IMR-90 (cell line): ENCODE results near the gene VPS50. TPM values are rescaled to one million over a fixed set of nuclear protein-coding genes. Genes with fewer than 3 reads are reported as not detected.

Source experiments
- ATAC-seq: fragments of 200-7000 bp; cut with Tn5 transposase; 2 replicates; pipeline ENCODE4 v1.9.1; 2020; ENCODE audit warnings: low read depth, mild to moderate bottlenecking, moderate library complexity
- BruUV-seq: library from RNA; stranded (reverse); fragments of 400-500 nt; replicated peaks from 2 replicates; lab custom pipeline; 2021; lab: Mats Ljungman, UMichigan
- CTCF ChIA-PET: fragments of 300-600 bp; formaldehyde crosslinking; extraction: SDS; loops from one replicate; lab custom pipeline; 2021; ENCODE audit warnings: antibody characterized with exemption; lab: Yijun Ruan, JAX
- POLR2A ChIA-PET: fragments of 300-600 bp; sonication (Branson Sonifier 250); formaldehyde crosslinking; loops from one replicate; lab custom pipeline; 2022; ENCODE audit warnings: antibody characterized with exemption; ENCODE audit not compliant: unreplicated experiment; lab: Charles Lee
- DNase-seq: peaks from one replicate; pipeline ENCODE4 v3.0.0; 2013
- H2AFZ ChIP-seq: replicated peaks from 2 replicates; pipeline ENCODE3; 2013; ENCODE audit warnings: low read length, mild to moderate bottlenecking; ENCODE audit not compliant: poor library complexity
- H2AK5ac ChIP-seq: 2 replicates; pipeline ENCODE4 v1.6.1; 2013; ENCODE audit warnings: low read depth, low read length, inconsistent platforms
- H2AK9ac ChIP-seq: replicated peaks from 2 replicates; pipeline ENCODE3; 2013; ENCODE audit warnings: mild to moderate bottlenecking, low read depth, low read length, moderate library complexity; ENCODE audit not compliant: poor library complexity
- H2BK120ac ChIP-seq: 2 replicates; pipeline ENCODE4 v1.6.1; 2013; ENCODE audit warnings: low read depth, low read length, inconsistent platforms
- H2BK15ac ChIP-seq: 3 replicates; pipeline ENCODE4 v1.6.1; 2013; ENCODE audit warnings: low read depth, low read length, inconsistent platforms
- H2BK20ac ChIP-seq: 2 replicates; pipeline ENCODE4 v1.6.1; 2013; ENCODE audit warnings: low read depth, mild to moderate bottlenecking, inconsistent platforms, low read length, moderate library complexity
- H2BK5ac ChIP-seq: 2 replicates; pipeline ENCODE4 v1.6.1; 2013; ENCODE audit warnings: mild to moderate bottlenecking, low read depth, low read length, inconsistent platforms; ENCODE audit not compliant: poor library complexity, severe bottlenecking
- H3K14ac ChIP-seq: replicated peaks from 2 replicates; pipeline ENCODE4 v1.6.1; 2013; ENCODE audit warnings: low read depth, low read length, inconsistent platforms
- H3K18ac ChIP-seq: 2 replicates; pipeline ENCODE4 v1.6.1; 2013; ENCODE audit warnings: low read depth, low read length, control low read depth
- H3K23ac ChIP-seq: 2 replicates; pipeline ENCODE4 v1.6.1; 2013; ENCODE audit warnings: low read depth, low read length, inconsistent platforms
- H3K27ac ChIP-seq: 2 replicates; pipeline ENCODE4 v1.5.1; 2013; ENCODE audit warnings: mild to moderate bottlenecking, control low read depth, low read length; ENCODE audit not compliant: insufficient read depth
- H3K27me3 ChIP-seq: 2 replicates; pipeline ENCODE4 v1.6.1; 2013; ENCODE audit warnings: low read length; ENCODE audit not compliant: control insufficient read depth, insufficient read depth
- H3K36me3 ChIP-seq: 2 replicates; pipeline ENCODE4 v1.6.1; 2013; ENCODE audit warnings: low read length, mixed read lengths; ENCODE audit not compliant: control insufficient read depth, insufficient read depth
- H3K4ac ChIP-seq: 2 replicates; pipeline ENCODE4 v1.6.1; 2013; ENCODE audit warnings: low read depth, low read length, inconsistent platforms
- H3K4me1 ChIP-seq: 2 replicates; pipeline ENCODE4 v1.6.1; 2013; ENCODE audit warnings: low read length, mixed read lengths; ENCODE audit not compliant: control insufficient read depth, insufficient read depth
- H3K4me2 ChIP-seq: 2 replicates; pipeline ENCODE4 v1.6.1; 2013; ENCODE audit warnings: low read depth, mild to moderate bottlenecking, control low read depth, low read length, moderate library complexity
- H3K4me3 ChIP-seq: 2 replicates; pipeline ENCODE4 v1.5.1; 2013; ENCODE audit warnings: low read depth, mild to moderate bottlenecking, control low read depth, low read length, moderate library complexity; ENCODE audit not compliant: insufficient read depth
- H3K56ac ChIP-seq: 2 replicates; pipeline ENCODE4 v1.6.1; 2013; ENCODE audit warnings: low read length, inconsistent platforms; ENCODE audit not compliant: insufficient read depth; ENCODE audit errors: extremely low read depth
- H3K79me1 ChIP-seq, 2 experiments: 2 replicates each; pipeline ENCODE4 v1.6.1; 2013; ENCODE audit warnings: low read length in 2 of 2, inconsistent platforms in 1 of 2, low read depth in 1 of 2
- H3K9ac ChIP-seq: 2 replicates; pipeline ENCODE4 v1.6.1; 2013; ENCODE audit warnings: low read depth, low read length, control low read depth
- H3K9me1 ChIP-seq: 2 replicates; pipeline ENCODE4 v1.6.1; 2013; ENCODE audit warnings: low read length, inconsistent platforms; ENCODE audit not compliant: insufficient read depth
- H3K9me3 ChIP-seq: 2 replicates; pipeline ENCODE4 v1.6.1; 2013; ENCODE audit warnings: low read length; ENCODE audit not compliant: control insufficient read depth, insufficient read depth
- H4K20me1 ChIP-seq: 2 replicates; pipeline ENCODE4 v1.6.1; 2013; ENCODE audit warnings: low read length, inconsistent platforms; ENCODE audit not compliant: insufficient read depth
- H4K5ac ChIP-seq: 2 replicates; pipeline ENCODE4 v1.6.1; 2013; ENCODE audit warnings: mild to moderate bottlenecking, low read depth, low read length, control low read depth
- H4K8ac ChIP-seq, 2 experiments: 2 replicates each; pipeline ENCODE4 v1.6.1; 2013; ENCODE audit warnings: low read depth in 2 of 2, low read length in 2 of 2, control low read depth in 1 of 2, inconsistent platforms in 1 of 2
- H4K91ac ChIP-seq: 2 replicates; pipeline ENCODE4 v1.6.1; 2013; ENCODE audit warnings: low read depth, low read length, inconsistent platforms; ENCODE audit not compliant: insufficient read depth
- BHLHE40 ChIP-seq: fragments of 150-350 bp; IDR thresholded peaks from 2 replicates; pipeline ENCODE4 v1.6.1; 2016; ENCODE audit warnings: mild to moderate bottlenecking, low read depth, low read length
- CEBPB ChIP-seq: IDR thresholded peaks from 2 replicates; pipeline ENCODE4 v1.6.1; 2012; ENCODE audit warnings: low read depth, low read length, improper control_type of control experiment
- CHD1 ChIP-seq: IDR thresholded peaks from 2 replicates; pipeline ENCODE4 v1.6.1; 2012; ENCODE audit warnings: low read depth, low read length, improper control_type of control experiment
- ELK1 ChIP-seq: fragments of 150-350 bp; IDR thresholded peaks from 2 replicates; pipeline ENCODE4 v1.6.1; 2016; ENCODE audit warnings: low read depth, mild to moderate bottlenecking, low read length, moderate library complexity, borderline replicate concordance
- FOS ChIP-seq: fragments of 150-350 bp; IDR thresholded peaks from 2 replicates; pipeline ENCODE4 v1.6.1; 2016; ENCODE audit warnings: low read depth, low read length
- MAFK ChIP-seq: IDR thresholded peaks from 2 replicates; pipeline ENCODE4 v1.6.1; 2012; ENCODE audit warnings: low read depth, low read length, improper control_type of control experiment
- MAZ ChIP-seq: IDR thresholded peaks from 2 replicates; pipeline ENCODE4 v1.6.1; 2012; ENCODE audit warnings: low read depth, mild to moderate bottlenecking, low read length, improper control_type of control experiment, moderate library complexity, borderline replicate concordance
- MXI1 ChIP-seq: IDR thresholded peaks from 2 replicates; pipeline ENCODE4 v1.6.1; 2012; ENCODE audit warnings: low read depth, mild to moderate bottlenecking, low read length, moderate library complexity, borderline replicate concordance
- NFE2L2 ChIP-seq: fragments of 150-350 bp; IDR thresholded peaks from 2 replicates; pipeline ENCODE4 v1.6.1; 2016; ENCODE audit warnings: low read depth, mild to moderate bottlenecking, low read length
- POLR2A ChIP-seq: IDR thresholded peaks from 2 replicates; pipeline ENCODE4 v1.6.1; 2012; ENCODE audit warnings: mild to moderate bottlenecking, low read depth, low read length
- RAD21 ChIP-seq: IDR thresholded peaks from 2 replicates; pipeline ENCODE4 v1.6.1; 2012; ENCODE audit warnings: low read length, improper control_type of control experiment
- RCOR1 ChIP-seq: IDR thresholded peaks from 2 replicates; pipeline ENCODE4 v1.6.1; 2012; ENCODE audit warnings: mild to moderate bottlenecking, low read length, improper control_type of control experiment; ENCODE audit not compliant: insufficient replicate concordance
- RFX5 ChIP-seq: IDR thresholded peaks from 2 replicates; pipeline ENCODE4 v1.8.0; 2012; ENCODE audit warnings: low read depth, mild to moderate bottlenecking, low read length, moderate library complexity
- SMC3 ChIP-seq: fragments of 150-350 bp; IDR thresholded peaks from 2 replicates; pipeline ENCODE4 v1.6.1; 2016; ENCODE audit warnings: low read depth, mild to moderate bottlenecking, antibody characterized with exemption, low read length, moderate library complexity
- USF2 ChIP-seq: fragments of 150-350 bp; IDR thresholded peaks from 2 replicates; pipeline ENCODE4 v1.6.1; 2017; ENCODE audit warnings: mild to moderate bottlenecking, antibody characterized with exemption, low read length, low read depth
- WGBS, 2 experiments: methylation state at CpG; one replicate each; pipeline versions ENCODE4 v1.1.5 to v1.1.7; 2013; ENCODE audit warnings: missing lambda C conversion rate in 2 of 2; ENCODE audit not compliant: insufficient read length in 1 of 2; ENCODE audit errors: extremely low coverage in 2 of 2; 5-methylcytosine and 5-hydroxymethylcytosine counted together
- dilution Hi-C: fragments of 300-500 bp; cut with HindIII; formaldehyde crosslinking; loops from one replicate; pipeline ENCODE4 v1.14.3; 2018; ENCODE audit warnings: low sequenced_read_pairs; ENCODE audit not compliant: unreplicated experiment
- in situ Hi-C: fragments of 300-500 bp; cut with MboI; formaldehyde crosslinking; loops from 3 replicates; pipeline ENCODE4 v1.14.3; 2019; ENCODE audit warnings: low sequenced_read_pairs, inconsistent platforms, mixed read lengths
- intact Hi-C: fragments of 100-400 bp; cut with micrococcal nuclease; formaldehyde crosslinking; loops from 2 replicates; pipeline ENCODE4 v1.10.0; 2022
- polyA plus RNA-seq, 3 experiments: library from polyadenylated mRNA; depleted of rRNA; stranded (reverse); fragments of >200 nt; gene quantifications; 2 replicates each; pipeline ENCODE4 v1.2.3, GENCODE V29; 2012; ENCODE audit warnings: low replicate concordance in 1 of 3
- total RNA-seq: library from RNA; depleted of rRNA; stranded (reverse); fragments of >200 nt; gene quantifications from 2 replicates; pipeline ENCODE4 v1.2.3, GENCODE V29; 2012
- TF ChIP-seq, protein P1 (sequence below): conservative IDR thresholded peaks from 2 replicates; pipeline ENCODE4 v1.5.1; 2012; ENCODE audit warnings: mild to moderate bottlenecking, low read depth, low read length, improper control_type of control experiment

Gene VPS50
- total and polyA plus RNA-seq, 2 of the 4 experiments (the other 2 are of a cell fraction) = 7.1 to 22.0 TPM

- H3K9me1 ChIP-seq = no peaks in the 10 kb centered on the region
- H4K8ac ChIP-seq = no peak overlapping the region
- H2AK5ac ChIP-seq = no peak overlapping the region
- H3K4me1 ChIP-seq = no peaks in the 10 kb centered on the region
- in situ Hi-C loops (loop anchor here (5.0 kb wide), 1 partner anchor 133 kb away; no protein-coding TSS in a partner anchor), dilution Hi-C loops (no loop called here), intact Hi-C loops (no loop called here)
- no peak overlapping the region for H3K4me3 ChIP-seq
- H4K91ac ChIP-seq = no peak overlapping the region
- H2BK5ac ChIP-seq = no peak overlapping the region
- TF ChIP-seq POLR2A (no peak), RFX5 (no peak), USF2 (no peak), CHD1 (no peak), FOS (no peak), NFE2L2 (no peak), CEBPB (no peak), RAD21 (no peak), SMC3 (no peak), MXI1 (no peak), MAFK (no peak), ELK1 (no peak), BHLHE40 (no peak), MAZ (no peak), RCOR1 (no peak)
- TF ChIP-seq, protein P1, sequence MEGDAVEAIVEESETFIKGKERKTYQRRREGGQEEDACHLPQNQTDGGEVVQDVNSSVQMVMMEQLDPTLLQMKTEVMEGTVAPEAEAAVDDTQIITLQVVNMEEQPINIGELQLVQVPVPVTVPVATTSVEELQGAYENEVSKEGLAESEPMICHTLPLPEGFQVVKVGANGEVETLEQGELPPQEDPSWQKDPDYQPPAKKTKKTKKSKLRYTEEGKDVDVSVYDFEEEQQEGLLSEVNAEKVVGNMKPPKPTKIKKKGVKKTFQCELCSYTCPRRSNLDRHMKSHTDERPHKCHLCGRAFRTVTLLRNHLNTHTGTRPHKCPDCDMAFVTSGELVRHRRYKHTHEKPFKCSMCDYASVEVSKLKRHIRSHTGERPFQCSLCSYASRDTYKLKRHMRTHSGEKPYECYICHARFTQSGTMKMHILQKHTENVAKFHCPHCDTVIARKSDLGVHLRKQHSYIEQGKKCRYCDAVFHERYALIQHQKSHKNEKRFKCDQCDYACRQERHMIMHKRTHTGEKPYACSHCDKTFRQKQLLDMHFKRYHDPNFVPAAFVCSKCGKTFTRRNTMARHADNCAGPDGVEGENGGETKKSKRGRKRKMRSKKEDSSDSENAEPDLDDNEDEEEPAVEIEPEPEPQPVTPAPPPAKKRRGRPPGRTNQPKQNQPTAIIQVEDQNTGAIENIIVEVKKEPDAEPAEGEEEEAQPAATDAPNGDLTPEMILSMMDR = no peak
- DNase-seq = no peak
- H2BK120ac ChIP-seq = no peak overlapping the region
- no TSS peak for BruUV-seq
- no peaks in the 10 kb centered on the region for H3K36me3 ChIP-seq
- H2AK9ac ChIP-seq = no peak overlapping the region
- H2AFZ ChIP-seq = no peak overlapping the region
- H4K20me1 ChIP-seq = no peaks in the 10 kb centered on the region
- WGBS, 2 experiments = no CpG with 5 or more reads among the region's 1 CpG
- no peak overlapping the region for H3K56ac ChIP-seq
- no peak for ATAC-seq
- H2BK15ac ChIP-seq = no peak overlapping the region
- no peak overlapping the region for H3K4ac ChIP-seq
- H3K9ac ChIP-seq = no peak overlapping the region
- H2BK20ac ChIP-seq = no peak overlapping the region
- POLR2A ChIA-PET = no interaction called here
- H3K79me1 ChIP-seq = no peaks in the 10 kb centered on the region
- CTCF ChIA-PET = no interaction called here
- no peaks in the 10 kb centered on the region for H3K9me3 ChIP-seq
- H3K27ac ChIP-seq = no peak overlapping the region
- no peak overlapping the region for H3K14ac ChIP-seq
- H4K5ac ChIP-seq = no peak overlapping the region
- H3K23ac ChIP-seq = no peak overlapping the region
- H3K18ac ChIP-seq = no peak overlapping the region
- H3K4me2 ChIP-seq = no peak overlapping the region
- H3K27me3 ChIP-seq = peaks cover 27% of the 10 kb centered on the region
Measured at GRCh38 chr7:93219868-93220267, 12.3 kb upstream of the VPS50 start.
